Stimulated activated CD4-positive, alpha-beta T cell treated with anti-CD3 and anti-CD28 coated beads, Interleukin-15, amount 100 ng/mL, for 1 hour (primary cell): ENCODE data around the gene STEAP1.
A peak's percentile ranks its signal among the peaks of the same experiment; 100 is the strongest.
"Not testable (repeated sequence)": the region's sequence is repeated elsewhere in the genome, so short reads cannot be mapped to it uniquely, and the experiment has no call there.

ENCODE experiments used
- DNase-seq, 2 donors: peaks; one replicate each; pipeline ENCODE4 v3.0.0-alpha.2; 2020; ENCODE audit warnings: low read depth in 1 of 2, low spot score in 1 of 2

Gene STEAP1

DNA sequence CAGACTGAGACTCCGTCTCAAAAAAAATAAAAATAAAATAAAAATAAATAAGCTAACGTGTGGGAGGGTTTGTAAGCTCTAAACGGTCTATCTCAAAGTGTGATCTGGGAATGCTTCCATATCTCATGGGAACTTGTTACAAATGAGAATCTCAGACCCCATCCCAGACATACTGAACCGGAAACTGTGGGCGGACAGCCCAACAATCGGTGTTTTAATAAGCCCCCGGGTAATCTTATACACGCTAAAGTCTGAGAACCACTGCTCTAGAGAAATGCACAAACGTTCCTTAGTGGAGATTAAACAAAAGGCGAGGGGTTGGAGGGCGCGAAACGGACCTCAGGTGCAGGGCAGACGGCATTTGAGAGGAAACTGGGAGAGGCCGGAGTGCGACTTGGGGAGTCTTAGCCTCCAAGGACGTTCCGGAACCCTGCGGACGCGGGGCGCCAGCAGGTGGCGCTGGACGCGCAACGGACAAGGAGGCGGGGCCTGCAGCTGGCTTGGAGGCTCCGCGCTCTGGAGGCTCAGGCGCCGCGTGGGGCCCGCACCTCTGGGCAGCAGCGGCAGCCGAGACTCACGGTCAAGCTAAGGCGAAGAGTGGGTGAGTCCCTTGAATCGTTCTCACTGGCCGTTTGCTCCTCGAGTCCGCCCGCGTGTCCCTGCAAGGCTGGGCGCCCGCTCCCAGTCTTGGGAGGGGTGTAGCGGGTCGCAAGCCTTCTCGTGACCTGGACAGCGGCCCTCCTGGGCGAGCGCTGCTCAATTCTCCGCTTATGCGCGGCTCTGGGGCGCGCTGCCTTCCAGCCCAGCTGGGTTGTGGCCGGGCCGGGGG, at the start of gene STEAP1:
STEAP1 (plus strand) TSS at position 527 of the 829 bp plus-strand sequence. CDS start 5,320 bp downstream, outside the sequence.
- peak; percentile 69 to 85 for DNase-seq

DNA sequence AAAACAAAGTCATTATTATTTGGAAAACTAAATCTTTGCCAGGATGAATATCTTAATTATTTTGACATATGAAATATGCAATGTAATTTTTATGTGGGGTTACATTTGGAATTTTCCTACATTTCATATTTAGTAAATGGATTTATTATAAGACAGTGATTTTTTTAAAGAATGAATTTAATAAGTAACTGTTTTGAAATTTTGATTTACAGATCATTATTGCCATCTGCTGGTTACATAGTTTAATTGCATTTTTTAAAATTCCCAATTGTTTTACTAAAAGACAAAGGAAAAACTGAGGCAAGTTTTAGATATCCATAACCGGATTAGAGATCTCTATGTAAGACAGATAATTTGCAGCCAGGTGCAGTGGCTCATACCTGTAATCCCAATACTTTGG, 39.3 kb upstream of the STEAP1 start:
- not testable (repeated sequence) for DNase-seq

DNA sequence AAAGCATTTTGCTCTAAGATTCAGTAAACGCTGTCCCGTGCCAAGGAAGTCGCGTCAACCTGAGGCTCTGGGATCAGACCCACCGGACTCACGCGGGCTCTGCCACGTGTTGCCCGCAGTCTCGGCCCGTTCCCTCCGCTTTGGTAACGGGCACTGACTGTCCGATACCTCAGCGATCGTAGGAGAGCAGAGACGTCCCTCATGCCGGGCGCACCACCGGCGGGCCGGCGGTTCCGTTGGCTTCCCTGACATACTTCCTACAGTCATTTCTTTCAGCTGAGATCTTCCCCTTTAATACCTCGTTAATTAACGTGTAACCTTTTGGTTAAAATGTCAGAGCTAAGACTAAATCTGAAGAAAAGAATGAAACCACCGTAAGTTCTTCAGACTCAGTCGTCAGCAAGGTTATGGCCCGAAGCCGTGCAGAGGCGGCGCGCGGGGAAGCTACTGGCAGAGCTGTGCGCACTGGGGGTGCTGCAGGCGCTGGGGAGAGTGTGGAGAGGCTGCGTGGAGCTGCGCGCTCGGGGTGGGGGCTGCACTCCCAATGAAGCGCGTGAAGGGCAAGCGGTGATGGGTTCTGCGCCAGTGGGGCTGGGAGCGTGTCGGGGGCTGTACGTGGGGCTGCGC, 35.6 kb upstream of the STEAP1 start:
- not testable (repeated sequence) for DNase-seq

DNA sequence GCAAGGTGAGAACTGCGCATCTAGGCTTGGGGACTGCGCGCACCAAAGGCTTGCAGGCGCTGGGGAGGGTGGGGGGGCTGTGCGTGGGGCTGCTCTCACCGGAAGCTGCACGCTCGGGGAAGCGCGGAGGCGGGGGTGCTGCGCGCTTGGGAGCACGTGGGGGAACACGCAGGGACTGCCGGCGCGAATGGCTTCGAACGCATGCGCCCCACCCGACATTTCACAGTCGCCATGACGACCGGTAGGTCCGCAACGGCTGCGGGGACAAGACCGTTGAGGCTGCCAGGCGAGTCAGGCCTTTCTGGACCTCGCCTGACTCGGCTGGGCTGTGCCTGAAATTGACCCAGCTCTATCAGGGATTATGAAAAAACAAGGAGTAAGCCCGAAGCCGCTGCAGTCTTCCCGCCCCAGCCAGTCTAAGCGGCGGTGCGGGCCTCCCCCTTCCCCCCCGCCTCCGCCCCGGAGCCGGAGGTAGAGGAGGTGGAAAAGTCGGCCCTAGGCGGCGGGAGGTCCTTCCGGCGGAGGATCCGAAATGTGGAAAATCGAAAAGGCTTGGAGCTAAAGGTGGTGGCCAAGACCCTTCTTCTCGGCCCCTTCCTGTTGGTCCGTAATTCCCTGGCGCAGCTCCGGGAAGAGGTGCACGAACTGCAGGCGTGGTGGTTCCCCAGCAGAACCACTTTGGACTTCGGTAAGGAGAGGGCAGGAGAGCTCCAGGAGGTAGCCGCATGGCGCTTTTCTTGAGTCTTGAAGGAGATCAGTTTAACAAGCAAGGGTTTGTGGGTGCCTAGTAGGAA, 34.9 kb upstream of the STEAP1 start:
- DNase-seq: peak in 1 of 2 donors; percentile 14

DNA sequence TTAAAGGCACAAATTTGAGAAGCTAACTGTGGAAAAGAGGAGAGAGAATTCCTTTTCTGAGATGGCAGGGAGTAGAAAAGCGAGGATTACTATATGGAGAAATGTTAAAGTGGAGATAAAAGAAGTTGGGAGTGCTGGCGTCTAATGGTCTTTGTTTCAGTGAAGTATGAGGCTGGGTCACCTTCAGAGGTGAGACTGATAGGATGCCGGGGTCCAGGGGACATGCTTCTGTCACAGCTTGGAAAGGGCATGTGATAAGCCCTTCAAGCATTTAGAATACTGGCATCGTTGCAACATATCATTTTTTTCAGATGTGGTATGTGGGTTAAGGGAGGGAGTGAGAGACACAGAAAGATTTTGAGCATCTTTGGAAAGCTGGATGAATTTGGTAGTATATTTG, 34.1 kb upstream of the STEAP1 start:
- DNase-seq: not testable (repeated sequence)

DNA sequence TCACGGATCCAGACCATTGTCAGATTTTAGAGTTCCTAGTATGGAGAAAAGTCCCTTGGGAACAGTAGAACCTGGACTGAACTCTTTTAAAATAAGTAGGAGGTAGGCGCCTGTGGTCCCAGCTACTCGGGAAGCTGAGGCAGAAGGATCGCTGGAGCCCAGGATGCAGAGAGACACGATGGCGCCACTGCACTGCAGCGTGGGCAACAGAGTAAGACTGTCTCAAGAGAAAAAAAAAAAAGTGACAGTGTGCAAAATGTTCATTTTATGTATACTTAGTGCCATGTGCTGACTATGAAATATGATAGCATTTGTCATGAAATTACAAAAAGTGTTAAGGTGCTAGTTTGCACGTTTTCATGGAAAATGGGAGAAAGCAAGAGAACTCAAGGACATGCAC, 22.5 kb upstream of the STEAP1 start:
- DNase-seq: not testable (repeated sequence)

DNA sequence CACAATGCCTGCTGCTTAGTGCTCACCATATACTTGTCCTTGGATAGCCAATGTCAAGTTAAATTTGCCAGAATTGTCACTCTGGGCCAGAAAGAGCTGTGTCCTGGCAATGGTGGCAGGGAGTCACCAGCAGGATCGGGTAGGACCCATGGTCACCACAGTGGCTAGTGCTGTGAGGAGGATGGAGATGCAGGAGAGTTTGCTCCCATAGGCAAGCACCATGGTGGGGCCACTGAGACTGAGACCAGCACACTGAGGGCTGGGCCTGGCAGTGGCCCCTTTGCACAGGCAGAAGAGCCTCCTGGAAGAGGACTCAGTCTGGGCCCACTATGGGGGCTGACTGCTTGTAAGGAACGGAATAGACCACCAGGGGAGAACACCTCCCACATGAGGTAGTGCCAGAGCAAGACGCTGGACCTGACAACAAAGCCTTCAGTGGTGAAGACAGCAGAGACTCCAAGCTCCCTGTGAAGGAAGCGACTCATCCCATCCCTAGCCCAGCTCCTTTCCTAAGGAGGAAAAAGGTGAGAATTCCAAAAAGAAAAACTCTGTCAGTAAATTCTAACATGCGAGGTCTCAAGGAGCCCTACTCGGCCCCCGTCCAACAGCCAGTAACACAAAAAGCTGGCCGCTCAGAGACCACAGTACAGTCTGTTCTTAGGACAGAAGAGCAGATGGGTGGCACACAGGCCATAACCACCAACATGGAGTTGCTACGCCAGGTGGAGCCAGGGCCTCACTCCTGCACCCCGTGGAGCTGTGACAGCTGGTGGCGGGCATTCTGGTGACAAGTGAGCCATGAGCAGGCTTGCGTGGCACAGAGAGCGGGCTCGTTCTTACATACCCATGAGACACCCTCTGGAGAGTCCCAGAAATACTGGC, 6.9 kb upstream of the STEAP1 start:
- not testable (repeated sequence) for DNase-seq

DNA sequence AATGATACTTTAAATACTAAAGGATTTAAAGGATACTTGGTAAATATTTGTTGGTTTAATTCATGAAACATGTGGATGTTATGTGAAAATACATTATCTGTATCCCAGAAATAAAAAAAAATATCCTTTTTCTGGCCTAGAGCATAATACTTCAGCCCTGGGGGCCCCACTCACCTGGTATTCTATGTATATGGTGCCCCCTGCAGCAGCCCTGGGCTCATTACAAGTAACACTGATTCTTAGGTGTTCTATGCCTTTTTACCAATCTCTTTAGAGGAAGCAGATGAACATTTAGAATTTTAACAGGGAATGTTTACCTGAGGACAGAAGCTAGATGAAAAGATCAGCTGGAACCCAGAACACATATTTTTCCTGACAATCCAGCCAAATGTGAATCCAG, 4.8 kb upstream of the STEAP1 start:
- not testable (repeated sequence) for DNase-seq

DNA sequence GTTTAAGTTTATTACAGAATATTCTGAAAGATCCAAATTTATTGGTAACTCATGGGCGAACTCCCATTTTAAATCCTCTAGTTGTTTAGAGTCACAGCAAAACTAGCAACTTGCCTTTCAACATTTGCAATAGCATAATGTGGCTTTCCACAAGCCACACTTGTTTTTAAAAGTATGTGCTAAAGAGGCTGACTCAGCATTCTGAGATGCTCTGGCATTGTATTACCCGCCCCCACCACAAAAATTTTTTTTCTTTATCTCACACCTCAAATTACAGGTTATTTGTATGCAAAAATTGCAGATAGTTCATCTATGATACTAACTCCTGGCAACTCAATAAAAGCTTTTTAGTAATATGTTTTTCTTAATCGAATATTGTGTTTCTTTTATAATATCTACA, 2.4 kb upstream of the STEAP1 start:
- DNase-seq: not testable (repeated sequence)

DNA sequence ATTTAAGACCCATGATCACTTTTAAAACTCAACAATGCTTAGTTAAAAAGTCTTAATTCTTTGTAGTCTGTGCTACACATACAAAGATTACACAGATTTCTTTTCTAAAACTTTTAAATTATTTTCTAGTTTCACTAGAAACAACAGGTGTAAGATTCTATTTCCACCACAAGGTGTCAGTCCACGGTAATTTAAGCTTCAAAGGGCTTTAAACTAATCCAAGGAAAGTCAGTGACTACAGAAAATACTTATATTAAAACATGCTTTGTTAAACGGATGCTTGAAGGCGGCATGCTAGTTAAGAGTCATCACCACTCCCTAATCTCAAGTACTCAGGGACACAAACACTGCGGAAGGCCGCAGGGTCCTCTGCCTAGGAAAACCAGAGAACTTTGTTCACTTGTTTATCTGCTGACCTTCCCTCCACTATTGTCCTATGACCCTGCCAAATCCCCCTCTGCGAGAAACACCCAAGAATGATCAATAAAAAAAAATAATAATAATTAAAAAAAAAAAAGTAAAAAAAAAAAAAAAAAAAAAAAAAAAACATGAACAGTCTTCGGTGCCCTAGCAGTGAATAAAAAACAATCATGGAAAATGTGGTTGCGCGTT, 1.5 kb upstream of the STEAP1 start:
- not testable (repeated sequence) for DNase-seq

DNA sequence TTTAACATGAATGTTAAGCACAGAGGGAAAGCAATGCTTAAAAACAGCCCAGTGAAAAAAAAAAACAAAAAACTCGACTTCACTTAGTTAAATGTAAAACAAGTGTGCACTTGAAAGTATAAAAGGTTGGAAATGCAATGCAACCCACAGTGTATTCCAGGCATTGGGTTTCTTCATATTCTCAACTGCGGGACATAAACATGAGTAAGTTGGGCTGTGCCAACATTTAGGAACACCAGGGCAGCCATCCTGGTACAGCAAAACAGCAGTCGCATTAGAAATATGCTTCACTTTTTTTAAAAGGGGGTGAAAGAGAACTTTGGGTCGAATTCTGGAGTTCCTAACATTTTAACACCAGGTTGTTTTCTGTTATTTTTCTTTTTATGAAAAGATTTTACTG, 937 bp downstream of the STEAP1 start:
- DNase-seq: no peak

DNA sequence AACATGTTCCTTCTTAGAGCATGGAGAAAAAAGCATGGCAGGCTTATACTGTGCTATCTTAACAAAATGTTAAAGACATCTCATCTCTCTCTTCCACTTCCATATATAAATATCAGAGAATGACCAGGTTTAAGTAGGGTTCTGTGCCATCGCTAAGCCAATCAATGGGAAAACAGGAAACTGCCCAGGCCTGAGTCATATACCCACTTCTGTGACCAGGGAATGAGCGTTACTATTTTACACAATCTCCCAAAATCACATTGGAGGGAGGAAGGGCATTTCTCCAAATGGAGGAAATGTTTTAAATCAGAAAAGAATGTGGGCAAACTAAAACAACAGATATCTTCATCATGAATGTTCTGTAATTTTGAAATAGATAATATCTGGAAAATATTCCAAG, 3.1 kb downstream of the STEAP1 start:
- not testable (repeated sequence) for DNase-seq

DNA sequence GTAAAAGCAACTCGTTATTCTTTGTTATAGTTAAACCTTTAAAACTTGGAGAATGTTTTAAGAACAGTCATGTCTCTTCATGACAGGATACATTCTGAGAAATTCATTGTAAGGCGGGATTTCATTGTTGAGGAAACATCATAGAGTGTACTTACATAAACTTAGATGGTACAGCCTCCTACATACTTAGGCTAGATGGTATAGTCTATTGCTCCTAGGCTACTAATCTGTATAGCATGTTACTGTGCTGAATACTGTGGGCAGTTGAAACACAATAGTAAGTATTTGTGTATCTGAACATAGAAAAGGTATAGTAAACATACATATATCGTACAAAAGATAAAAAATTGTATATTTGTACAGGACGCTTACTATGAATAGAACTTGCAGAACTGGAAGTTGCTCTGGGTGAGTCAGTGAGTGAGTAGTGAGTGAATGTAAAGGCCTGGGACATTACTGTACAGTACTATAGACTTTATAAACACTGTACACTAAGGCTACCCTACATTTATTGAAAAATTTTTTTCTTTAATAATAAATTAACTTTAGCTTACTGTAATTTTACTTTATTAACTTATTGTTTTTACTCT, 3.6 kb downstream of the STEAP1 start:
- not testable (repeated sequence) for DNase-seq

DNA sequence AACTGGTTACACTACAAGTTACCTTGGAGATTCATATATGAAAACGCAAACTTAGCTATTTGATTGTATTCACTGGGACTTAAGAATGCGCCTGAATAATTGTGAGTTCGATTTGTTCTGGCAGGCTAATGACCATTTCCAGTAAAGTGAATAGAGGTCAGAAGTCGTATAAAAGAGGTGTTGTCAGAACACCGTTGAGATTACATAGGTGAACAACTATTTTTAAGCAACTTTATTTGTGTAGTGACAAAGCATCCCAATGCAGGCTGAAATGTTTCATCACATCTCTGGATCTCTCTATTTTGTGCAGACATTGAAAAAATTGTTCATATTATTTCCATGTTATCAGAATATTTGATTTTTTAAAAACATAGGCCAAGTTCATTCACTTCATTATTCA, 9.3 kb downstream of the STEAP1 start:
- DNase-seq: no peak

DNA sequence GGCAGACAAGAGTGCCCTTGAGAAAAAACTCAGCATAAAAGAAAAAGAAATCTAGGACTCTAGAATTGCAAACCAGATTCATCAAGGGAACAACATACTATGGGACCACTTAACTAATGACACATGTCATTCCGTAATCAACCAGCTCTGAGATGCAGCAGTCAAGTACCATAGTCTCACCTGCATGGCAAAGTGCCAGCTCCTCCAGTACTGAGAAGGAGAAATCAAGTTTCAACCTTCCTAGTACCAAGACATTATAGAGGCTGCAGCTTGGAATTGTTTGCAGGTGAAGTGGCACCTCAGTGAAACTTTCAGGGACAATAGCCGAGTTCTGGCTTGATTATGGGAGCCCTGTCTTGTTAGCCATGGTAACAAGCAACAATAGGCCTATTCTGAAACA, 11.5 kb downstream of the STEAP1 start:
- DNase-seq: no peak

DNA sequence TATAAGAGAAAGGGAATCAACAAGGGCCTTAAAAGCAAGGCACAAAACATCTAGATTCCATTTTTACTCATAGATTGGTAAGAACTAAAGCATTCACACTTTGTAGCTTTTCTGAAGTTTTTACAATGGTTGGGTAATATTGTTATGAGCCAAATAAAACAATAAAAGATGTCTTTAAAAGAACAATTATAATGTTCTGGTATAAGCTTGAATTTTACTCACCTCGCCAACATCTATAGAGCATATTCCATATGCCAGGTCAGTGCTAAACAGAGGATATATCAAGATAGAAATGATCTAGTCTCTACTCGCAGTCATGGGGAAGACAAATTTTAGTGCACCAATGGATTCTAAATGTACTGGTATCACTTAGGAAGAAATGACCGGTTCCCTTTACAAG, 11.9 kb downstream of the STEAP1 start:
- DNase-seq: no peak

DNA sequence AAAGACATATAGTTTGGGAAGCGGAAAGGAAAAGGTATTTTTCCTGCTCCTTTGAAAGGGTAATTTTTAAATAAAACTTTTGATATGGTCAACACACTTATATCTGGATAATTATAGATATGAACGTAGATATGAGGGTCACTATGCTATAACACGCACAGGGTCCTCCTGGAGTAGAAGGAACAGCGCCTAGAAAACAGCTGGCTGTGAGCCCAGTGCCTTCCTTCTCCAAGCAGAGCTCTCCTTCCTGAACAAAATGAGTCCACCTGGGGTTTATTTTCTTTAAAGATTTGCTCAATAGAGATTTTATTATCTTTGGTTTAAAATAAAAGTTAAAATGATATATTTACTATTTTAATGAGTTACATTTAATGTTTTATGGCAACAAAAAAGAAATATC, 13.1 kb downstream of the STEAP1 start:
- no peak for DNase-seq

DNA sequence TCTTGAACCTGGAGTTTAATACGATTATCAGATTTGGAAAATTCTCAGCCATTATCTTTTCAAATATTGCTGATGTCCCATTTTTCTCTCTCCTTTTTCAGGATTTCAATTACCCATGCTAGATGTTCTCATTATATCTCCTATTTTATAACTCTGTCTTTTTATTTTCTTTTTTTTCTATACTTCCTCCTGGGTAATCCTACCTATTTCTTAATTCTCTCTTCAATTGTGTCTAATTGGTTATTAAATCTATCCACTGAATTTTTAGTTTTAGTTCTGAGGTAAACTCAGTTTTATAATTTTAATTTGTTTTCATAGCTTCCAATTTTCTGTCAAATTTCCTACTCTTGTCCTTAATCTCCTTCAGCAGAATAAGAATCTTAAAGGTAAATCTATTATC, 15.6 kb downstream of the STEAP1 start:
- DNase-seq: no peak

DNA sequence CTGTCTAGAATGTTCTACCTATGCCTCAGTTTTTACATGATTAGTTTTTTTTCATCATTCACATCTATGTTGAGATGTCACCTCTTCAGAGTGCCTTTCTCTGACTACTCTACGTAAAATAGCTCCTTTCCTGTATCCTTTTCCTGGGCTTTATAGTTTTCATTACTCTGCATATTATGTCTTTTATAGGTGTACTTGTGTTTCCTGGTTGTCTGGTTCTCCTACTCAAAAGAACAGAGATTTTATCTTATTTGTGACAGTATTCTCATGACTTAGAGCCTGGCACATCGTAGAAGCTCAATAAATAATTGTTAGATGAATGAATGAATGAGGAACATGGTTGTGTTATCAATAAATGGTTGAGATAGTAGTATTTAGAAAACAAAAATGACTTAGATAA, 17.9 kb downstream of the STEAP1 start:
- DNase-seq: no peak

DNA sequence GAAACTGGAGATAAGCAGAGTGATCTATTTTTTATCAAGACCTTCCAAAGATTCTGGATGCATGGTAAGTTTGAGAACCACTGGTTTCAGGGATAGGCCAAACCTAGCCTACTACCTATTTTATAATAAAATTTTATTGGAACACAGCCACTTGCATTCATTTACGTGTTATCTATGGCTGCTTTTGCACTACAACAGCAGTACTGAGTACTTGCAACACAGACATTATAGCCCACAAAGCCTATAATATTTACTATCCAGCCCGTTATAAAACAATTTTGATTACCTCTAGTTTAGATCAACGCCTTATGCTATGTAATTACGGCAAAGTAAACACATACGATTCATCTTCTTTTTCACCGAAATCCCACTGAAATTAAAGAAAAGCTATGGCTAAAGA, 18.4 kb downstream of the STEAP1 start:
- no peak for DNase-seq
